GM18502 (cell line): ENCODE data around the gene STOML1.
A peak's percentile ranks its signal among the peaks of the same experiment; 100 is the strongest.

Experiments used
- ATAC-seq: cut with Tn5 transposase; IDR thresholded peaks from one replicate; pipeline ENCODE4 v1.9.1; 2021; ENCODE audit warnings: mild to moderate bottlenecking; ENCODE audit not compliant: unreplicated experiment, poor library complexity

STOML1 gene

DNA sequence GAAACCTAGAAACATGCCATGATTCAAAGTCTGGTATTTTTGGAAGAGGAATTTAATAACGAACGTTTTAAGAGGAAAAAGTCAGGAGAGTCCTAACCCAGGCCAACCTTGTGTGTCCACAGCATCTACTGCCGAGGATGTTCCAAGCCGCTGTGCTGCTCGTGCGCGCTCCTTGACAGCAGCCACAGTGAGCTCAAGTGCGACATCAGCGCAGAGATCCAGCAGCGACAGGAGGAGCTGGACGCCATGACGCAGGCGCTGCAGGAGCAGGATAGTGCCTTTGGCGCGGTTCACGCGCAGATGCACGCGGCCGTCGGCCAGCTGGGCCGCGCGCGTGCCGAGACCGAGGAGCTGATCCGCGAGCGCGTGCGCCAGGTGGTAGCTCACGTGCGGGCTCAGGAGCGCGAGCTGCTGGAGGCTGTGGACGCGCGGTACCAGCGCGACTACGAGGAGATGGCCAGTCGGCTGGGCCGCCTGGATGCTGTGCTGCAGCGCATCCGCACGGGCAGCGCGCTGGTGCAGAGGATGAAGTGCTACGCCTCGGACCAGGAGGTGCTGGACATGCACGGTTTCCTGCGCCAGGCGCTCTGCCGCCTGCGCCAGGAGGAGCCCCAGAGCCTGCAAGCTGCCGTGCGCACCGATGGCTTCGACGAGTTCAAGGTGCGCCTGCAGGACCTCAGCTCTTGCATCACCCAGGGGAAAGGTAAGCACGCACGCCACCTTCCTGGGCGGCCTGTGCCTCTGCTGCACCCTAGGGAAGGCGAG, 30.8 kb upstream of the STOML1 start:
- ATAC-seq: no peak

- ATAC-seq: no peak
Observed at GRCh38 chr15:74019734-74020133, 27.6 kb upstream of the STOML1 start.

- ATAC-seq: no peak
Observed at GRCh38 chr15:74013374-74013894, 21.3 kb upstream of the STOML1 start.

GRCh38 chr15:74011610-74012009, 19.5 kb upstream of the STOML1 start:
- ATAC-seq: no peak

DNA sequence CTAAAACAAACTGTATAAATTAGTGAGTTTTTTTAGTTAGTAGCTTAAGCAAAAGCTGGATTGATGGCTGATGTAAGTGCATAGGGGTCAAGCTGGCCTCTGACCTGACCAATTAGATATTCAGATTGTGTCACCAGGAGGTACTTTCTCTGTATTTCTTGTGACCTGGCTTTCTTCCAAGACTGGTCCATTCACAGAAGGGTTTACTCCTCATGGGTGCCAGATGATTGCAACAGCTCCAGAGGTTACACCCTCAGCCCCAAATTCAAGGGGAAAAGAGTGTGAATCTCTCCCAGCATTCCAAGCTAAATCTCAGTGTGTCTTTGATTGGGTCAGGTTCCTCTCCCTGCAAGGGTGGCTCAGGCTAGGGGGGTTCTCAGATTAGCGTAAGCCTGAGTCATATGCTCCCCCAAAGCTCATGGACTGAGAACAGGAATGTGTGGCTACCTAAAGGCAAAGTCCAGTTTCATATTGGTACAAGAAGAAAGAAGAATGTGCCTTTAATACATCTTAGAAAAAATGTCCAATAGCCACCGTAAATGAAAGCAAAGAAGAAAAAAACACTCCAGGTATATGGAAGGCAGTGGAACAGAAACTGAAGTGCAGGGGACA, 18.9 kb upstream of the STOML1 start:
- no peak for ATAC-seq

GRCh38 chr15:74008901-74009300, 16.8 kb upstream of the STOML1 start:
- no peak for ATAC-seq

- no peak for ATAC-seq
Observed at GRCh38 chr15:74007820-74008371, 15.8 kb upstream of the STOML1 start.

DNA sequence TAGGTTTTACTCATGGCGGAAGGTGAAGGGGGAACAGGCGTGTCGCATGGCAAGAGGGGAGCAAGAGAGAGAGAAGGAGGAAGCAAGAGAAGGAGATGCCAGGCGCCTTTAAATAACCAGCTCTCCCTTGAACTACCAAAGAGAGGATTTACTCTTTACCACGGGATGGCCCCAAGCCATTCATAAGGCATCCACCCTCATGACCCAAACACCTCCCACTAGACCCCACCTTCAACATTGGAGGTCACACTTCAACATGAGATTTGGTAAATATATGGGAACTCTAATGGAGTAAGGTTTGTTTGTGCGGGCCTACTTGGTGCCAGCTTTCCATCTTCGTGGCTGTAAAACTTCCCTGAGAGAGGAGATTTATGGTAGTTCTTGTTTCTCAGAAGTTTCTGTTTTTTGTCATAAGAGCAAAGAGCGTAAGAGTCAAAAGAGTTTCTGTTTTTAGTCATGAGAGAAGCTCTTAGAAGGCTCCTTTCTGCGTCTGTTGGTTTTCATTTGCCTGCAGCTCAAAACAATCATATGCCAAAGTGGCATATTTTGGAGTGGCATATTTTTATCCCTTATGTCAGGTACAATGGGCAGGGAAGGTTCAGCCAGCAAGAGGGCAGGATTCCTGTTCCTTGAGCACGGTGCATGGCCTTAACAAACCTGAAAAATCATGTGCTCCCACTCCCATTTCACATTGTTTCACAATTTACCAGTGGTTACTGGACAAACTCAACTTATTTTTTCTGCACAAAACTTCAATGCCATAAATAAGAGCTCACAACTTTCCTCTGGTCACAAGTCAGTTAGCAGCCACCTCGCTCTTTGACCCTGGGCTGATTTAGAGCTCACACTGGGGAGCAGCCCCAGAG, 14.9 kb upstream of the STOML1 start:
- no peak for ATAC-seq

GRCh38 chr15:73997986-73998385, 5.9 kb upstream of the STOML1 start:
- no peak for ATAC-seq

DNA sequence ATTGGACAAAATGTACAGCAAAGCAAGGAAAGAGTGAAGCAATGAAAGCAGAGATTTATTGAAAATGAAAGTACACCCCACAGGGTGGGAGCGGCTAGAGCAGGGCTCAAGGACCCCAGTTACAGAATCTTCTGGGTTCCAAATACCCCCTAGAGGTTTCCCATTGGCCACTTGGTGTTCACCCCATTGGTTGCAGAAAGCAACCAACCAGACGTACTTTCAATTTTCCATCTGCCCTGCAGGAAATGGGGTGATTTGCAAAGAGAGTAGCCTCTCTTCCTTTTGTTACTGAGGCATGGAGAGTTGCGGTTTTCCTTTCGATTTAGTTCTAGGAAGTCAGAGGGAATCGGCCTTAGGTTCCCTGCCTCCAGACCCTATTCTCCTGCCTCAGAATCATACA, 4.8 kb upstream of the STOML1 start:
- no peak for ATAC-seq

DNA sequence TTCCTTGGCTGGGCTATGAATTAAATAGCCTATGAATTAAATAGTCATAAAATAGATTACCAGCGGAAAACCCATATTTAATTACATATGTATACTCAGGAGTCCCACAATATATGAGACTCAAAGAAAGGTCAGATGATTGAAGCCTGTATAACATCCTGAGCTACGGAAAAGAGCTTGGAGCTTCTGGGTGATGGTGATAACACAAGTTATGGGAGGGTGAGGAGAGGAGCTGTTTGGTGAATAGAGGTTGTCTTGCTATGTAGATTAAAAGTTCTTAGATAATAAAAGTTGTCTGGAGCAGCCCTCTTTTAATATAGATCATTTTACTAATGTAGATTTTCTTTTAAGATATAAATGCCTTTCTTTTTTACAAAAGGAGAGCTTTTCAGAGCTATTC, 4.2 kb upstream of the STOML1 start:
- ATAC-seq: no peak

DNA sequence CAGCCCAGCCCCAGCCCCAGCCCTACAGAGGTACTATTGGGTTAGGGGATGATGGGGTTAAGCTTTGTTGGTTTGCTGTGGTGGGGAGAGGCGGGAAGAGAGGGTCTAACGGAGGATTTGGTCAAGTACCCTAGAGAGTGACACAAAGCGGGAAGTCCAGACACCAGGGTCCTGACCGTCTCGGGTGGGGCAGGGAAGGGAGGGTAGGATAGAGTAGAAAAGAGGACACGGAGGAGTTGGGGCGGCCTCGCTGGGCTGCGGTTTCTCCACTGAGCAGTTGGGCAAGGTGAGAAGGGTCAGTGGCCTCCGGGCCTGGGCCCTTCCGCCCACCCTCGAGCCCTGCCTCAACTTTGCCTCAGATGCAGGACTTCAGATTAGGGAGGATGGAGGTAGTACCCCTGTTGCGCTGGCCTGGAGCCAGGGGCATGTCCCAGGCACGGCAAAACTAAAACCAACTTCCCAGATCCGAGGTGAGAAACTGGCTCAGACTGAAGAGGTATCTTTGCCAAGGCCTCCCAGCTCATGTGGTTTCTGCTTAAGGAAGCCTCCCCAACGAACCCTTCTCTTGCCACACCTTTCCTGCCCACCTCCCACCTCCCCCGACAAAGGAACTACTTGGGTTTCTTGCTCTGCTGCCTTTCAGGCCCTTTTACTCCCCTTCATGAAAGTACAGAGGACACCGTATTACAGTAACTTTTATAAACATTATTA, 3.0 kb upstream of the STOML1 start:
- no peak for ATAC-seq

DNA sequence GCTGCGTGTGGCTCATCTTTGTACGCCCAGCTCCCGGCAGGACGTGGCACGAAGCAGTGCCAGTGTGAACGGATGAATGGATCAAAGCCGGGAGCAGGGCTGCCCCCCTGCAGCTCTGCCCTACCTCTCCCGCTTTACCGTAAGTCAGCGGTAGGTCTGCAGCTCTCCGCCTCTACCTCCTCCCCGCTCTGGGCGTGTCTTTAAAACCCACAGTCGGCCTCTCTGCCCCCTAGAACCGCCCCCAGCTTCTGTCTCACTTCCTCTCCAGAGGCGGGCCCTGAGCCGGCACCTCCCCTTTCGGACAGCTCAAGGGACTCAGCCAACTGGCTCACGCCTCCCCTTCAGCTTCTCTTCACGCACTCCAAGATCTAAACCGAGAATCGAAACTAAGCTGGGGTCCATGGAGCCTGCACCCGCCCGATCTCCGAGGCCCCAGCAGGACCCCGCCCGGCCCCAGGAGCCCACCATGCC, 2.4 kb upstream of the STOML1 start, which contains the start of gene PML:
Gene PML (plus strand): TSS at position 304 of the 471 bp plus-strand sequence. CDS start 97 bp downstream, at position 401.
- ATAC-seq: peak; percentile 74

DNA sequence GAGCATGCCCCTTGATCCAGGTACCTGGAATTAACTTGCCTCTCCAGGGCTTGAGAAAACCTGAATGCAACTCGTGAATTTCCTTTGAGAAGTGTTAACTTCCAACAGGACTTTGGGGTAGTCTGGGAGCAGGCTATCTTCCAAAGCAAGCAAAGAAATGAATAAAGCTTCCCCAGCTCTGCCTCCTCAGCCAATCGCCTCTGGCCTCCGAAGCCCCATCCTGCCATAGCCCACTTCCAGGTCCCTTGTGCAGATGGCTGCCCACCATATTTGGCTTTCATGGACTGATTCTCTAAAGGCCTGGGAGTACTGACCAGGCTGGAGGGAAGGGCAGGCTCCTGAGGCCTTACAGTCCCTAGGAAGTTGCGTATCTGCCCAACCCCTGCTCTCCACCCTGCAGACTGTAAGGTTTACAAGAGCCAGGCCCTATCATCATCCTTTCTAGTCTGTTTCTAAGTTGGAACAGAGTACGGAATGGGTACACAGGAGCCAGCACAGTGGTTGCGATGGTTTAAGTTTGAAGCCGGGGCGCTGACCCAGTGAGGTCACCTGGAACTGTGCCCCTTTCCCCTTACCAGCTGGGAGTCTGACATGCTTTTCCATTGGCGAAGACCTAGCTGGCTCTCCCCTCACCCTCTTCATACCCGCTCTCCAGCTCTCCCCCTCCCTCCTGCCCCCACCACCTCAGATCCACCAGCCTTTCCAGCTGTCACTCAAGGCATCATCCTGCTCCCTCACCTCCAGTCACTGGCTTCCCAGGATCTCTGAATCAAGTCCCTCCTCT, 1.3 kb upstream of the STOML1 start:
- no peak for ATAC-seq

- ATAC-seq: no peak
Observed at GRCh38 chr15:73992594-73992898, 451 bp upstream of the STOML1 start.

- ATAC-seq: no peak
Observed at GRCh38 chr15:73991260-73991659, 835 bp downstream of the STOML1 start.

GRCh38 chr15:73990250-73991005, 1.7 kb downstream of the STOML1 start:
- no peak for ATAC-seq

DNA sequence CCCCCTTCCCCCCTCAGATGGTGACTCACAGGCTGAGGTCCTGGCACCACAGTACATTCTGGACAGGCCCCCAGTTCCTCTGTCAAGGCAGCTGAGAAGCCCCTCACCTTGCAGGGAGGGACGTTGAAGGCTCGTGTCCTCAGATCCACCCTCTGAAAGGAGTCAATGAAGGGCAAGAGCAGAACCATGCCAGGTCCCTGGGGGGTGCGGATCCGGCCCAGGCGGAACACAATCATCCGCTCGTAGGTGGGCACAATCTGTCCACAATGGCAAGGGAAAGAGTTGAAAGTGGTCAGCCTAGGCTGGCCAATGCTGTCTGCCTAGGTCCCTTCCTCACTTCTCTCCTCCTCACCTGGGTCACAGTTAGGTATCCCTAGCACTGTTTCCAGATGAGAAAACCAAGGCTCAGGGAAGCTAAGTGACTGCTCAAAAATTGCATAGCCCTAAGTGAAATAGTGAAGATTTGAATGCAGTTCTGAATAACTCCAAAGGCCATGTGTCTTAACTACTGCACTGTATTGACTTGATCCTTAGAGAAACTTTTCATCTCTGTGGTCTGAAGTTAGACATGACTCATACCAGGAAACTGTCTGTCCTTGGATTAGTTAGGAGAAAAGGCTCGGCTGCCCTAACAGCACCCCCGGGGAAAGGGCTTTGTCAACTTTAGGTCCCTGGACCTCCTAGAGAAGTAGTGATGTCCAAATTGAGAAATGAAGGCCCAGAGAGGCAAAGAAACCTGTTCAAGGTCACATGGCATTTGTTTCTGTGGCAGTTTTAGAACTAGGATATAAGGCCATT, 2.9 kb downstream of the STOML1 start:
- no peak for ATAC-seq
